LNCAP (cell line): ENCODE measurements around the gene SLC2A5.

Source experiments
- CTCF ChIP-seq: fragments of 450-650 bp; IDR thresholded peaks from 2 replicates; pipeline ENCODE4 v1.5.1; 2017; ENCODE audit warnings: mild to moderate bottlenecking

The SLC2A5 gene

GRCh38 chr1:9097947-9098705 lies 28.7 kb upstream of the SLC2A5 start:
- TF ChIP-seq CTCF = no peak

GRCh38 chr1:9095818-9096217 lies 26.4 kb upstream of the SLC2A5 start:
- no peak for TF ChIP-seq CTCF

GRCh38 chr1:9093581-9093980 lies 24.1 kb upstream of the SLC2A5 start:
- TF ChIP-seq CTCF = no peak

GRCh38 chr1:9093091-9093490 lies 23.7 kb upstream of the SLC2A5 start:
- TF ChIP-seq CTCF = no peak

GRCh38 chr1:9088807-9089206 lies 19.4 kb upstream of the SLC2A5 start:
- no peak for TF ChIP-seq CTCF

GRCh38 chr1:9087411-9088125 lies 18.1 kb upstream of the SLC2A5 start:
- no peak for TF ChIP-seq CTCF

GRCh38 chr1:9086796-9087195 lies 17.4 kb upstream of the SLC2A5 start:
- TF ChIP-seq CTCF = no peak
